Activated CD4-positive, alpha-beta T cell treated with anti-CD3 and anti-CD28 coated beads, Interleukin-2, Interleukin-6, amounts not matched to agents 100 ng/mL and 50 ng/mL, durations not matched to agents 16 hours and 8 hours (primary cell): ENCODE measurements around the gene ZBTB34.
"Not testable (repeated sequence)": the region's sequence is repeated elsewhere in the genome, so short reads cannot be mapped to it uniquely, and the experiment has no call there.

Experiments used
- DNase-seq: peaks from one replicate; pipeline ENCODE4 v3.0.0-alpha.2; 2020

Gene ZBTB34

GRCh38 chr9:126860077-126860756 lies at the start of gene ZBTB34:
Gene ZBTB34, plus strand, starts transcription at chr9:126860639. Its CDS starts 18,761 bp downstream, at chr9:126879400.
- peak; percentile 81 for DNase-seq

- no peak for DNase-seq
These were observed 47.4 kb upstream of the ZBTB34 start for GRCh38 chr9:126813072-126813471.

- DNase-seq = no peak
These were observed 46.3 kb upstream of the ZBTB34 start for GRCh38 chr9:126814091-126814490.

GRCh38 chr9:126817615-126818014 lies 42.8 kb upstream of the ZBTB34 start:
- DNase-seq = not testable (repeated sequence)

- DNase-seq = no peak
These were observed 42.0 kb upstream of the ZBTB34 start for GRCh38 chr9:126818482-126818881.

GRCh38 chr9:126819482-126819881 lies 41.0 kb upstream of the ZBTB34 start:
- peak; percentile 71 for DNase-seq

GRCh38 chr9:126822278-126822677 lies 38.2 kb upstream of the ZBTB34 start:
- DNase-seq = no peak

GRCh38 chr9:126822873-126823272 lies 37.6 kb upstream of the ZBTB34 start:
- DNase-seq = no peak

- DNase-seq = not testable (repeated sequence)
These were observed 36.4 kb upstream of the ZBTB34 start for GRCh38 chr9:126824052-126824451.

GRCh38 chr9:126827227-126827626 lies 33.2 kb upstream of the ZBTB34 start:
- DNase-seq = no peak

GRCh38 chr9:126829035-126829434 lies 31.4 kb upstream of the ZBTB34 start:
- no peak for DNase-seq

- peak; percentile 7 for DNase-seq
These were observed 29.6 kb upstream of the ZBTB34 start for GRCh38 chr9:126830827-126831226.

GRCh38 chr9:126832440-126832839 lies 28.0 kb upstream of the ZBTB34 start:
- DNase-seq = no peak

GRCh38 chr9:126833020-126833419 lies 27.4 kb upstream of the ZBTB34 start:
- no peak for DNase-seq

GRCh38 chr9:126833710-126834345 lies 26.6 kb upstream of the ZBTB34 start:
- no peak for DNase-seq

- no peak for DNase-seq
These were observed 25.8 kb upstream of the ZBTB34 start for GRCh38 chr9:126834672-126835071.

GRCh38 chr9:126836216-126836615 lies 24.2 kb upstream of the ZBTB34 start:
- DNase-seq = no peak

- DNase-seq = peak; percentile 29
These were observed 22.2 kb upstream of the ZBTB34 start for GRCh38 chr9:126838055-126838811.

- DNase-seq = peak; percentile 23
These were observed 21.5 kb upstream of the ZBTB34 start for GRCh38 chr9:126838895-126839294.

- DNase-seq = no peak
These were observed 21.1 kb upstream of the ZBTB34 start for GRCh38 chr9:126839301-126839700.

- no peak for DNase-seq
These were observed 18.1 kb upstream of the ZBTB34 start for GRCh38 chr9:126842220-126842842.

GRCh38 chr9:126842977-126843799 lies 17.3 kb upstream of the ZBTB34 start:
- no peak for DNase-seq
